K562 (cell line): ENCODE measurements around the gene SSR2. TPM values are rescaled to one million over a fixed set of nuclear protein-coding genes. Genes with fewer than 3 reads are reported as not detected.
A peak's percentile ranks its signal among the peaks of the same experiment; 100 is the strongest.

ENCODE experiments used
- BCOR ChIP-seq: fragments of 450-650 bp; IDR thresholded peaks from 2 replicates; pipeline ENCODE4 v1.6.1; 2016
- CEBPZ ChIP-seq: fragments of 150-350 bp; IDR thresholded peaks from 2 replicates; pipeline ENCODE4 v1.6.1; 2014; ENCODE audit warnings: low read depth, mild to moderate bottlenecking, low read length, borderline replicate concordance
- DPF2 ChIP-seq: fragments of 450-650 bp; IDR thresholded peaks from 2 replicates; pipeline ENCODE4 v1.6.1; 2016
- EP400 ChIP-seq: fragments of 450-650 bp; IDR thresholded peaks from 2 replicates; pipeline ENCODE4 v1.6.1; 2017; ENCODE audit warnings: antibody characterized with exemption, mild to moderate bottlenecking, moderate library complexity
- FOXJ2 ChIP-seq: fragments of 200-800 bp; sonication (Bioruptor generic); IDR thresholded peaks from 2 replicates; pipeline ENCODE4 v1.6.1; 2016; ENCODE audit warnings: missing genetic modification characterization, missing compliant biosample characterization
- FUS ChIP-seq: fragments of 200-400 bp; formaldehyde crosslinking; optimal IDR thresholded peaks from 2 replicates; pipeline ENCODE3; 2017; ENCODE audit warnings: low read depth, low read length
- GATA2 ChIP-seq: sonication (generic); formaldehyde crosslinking; IDR thresholded peaks from 2 replicates; pipeline ENCODE4 v1.4.0; 2020; ENCODE audit warnings: mild to moderate bottlenecking, missing genetic modification reagents
- KLF10 ChIP-seq: fragments of 250-450 bp; sonication (Bioruptor Pico); IDR thresholded peaks from 2 replicates; pipeline ENCODE4 v1.6.1; 2021; ENCODE audit warnings: matching md5 sums
- NR2C2 ChIP-seq, 2 experiments: fragments of 200-800 bp in 1 of 2; sonication (Bioruptor generic) in 1 of 2; sonication (generic) in 1 of 2; formaldehyde crosslinking in 1 of 2; IDR thresholded peaks; 2 replicates each; pipeline versions ENCODE4 v1.6.1 to v1.8.0; 2016 to 2022; ENCODE audit warnings: mild to moderate bottlenecking in 1 of 2, missing compliant biosample characterization in 1 of 2, missing genetic modification characterization in 1 of 2, missing genetic modification reagents in 1 of 2
- PHF21A ChIP-seq: fragments of 450-650 bp; IDR thresholded peaks from 2 replicates; pipeline ENCODE4 v1.6.1; 2017; ENCODE audit warnings: low read depth, borderline replicate concordance
- PYGO2 ChIP-seq: fragments of 450-650 bp; IDR thresholded peaks from 2 replicates; pipeline ENCODE4 v1.6.1; 2016; ENCODE audit warnings: mild to moderate bottlenecking, missing genetic modification characterization, moderate library complexity, missing compliant biosample characterization
- RAD21 ChIP-seq, 2 experiments: fragments of 250-450 bp in 1 of 2; fragments of 450-650 bp in 1 of 2; sonication (Bioruptor Pico) in 1 of 2; formaldehyde crosslinking in 1 of 2; IDR thresholded peaks in 1 of 2; conservative IDR thresholded peaks in 1 of 2; 2 replicates each; pipeline versions ENCODE4 v1.4.0 to v1.8.0; 2020 to 2022; ENCODE audit warnings: mild to moderate bottlenecking in 2 of 2, moderate library complexity in 1 of 2
- SMAD4 ChIP-seq: fragments of 250-450 bp; sonication (Bioruptor Pico); conservative IDR thresholded peaks from 2 replicates; pipeline ENCODE4 v1.8.0; 2021; ENCODE audit warnings: inconsistent platforms, mild to moderate bottlenecking, moderate library complexity
- USF1 ChIP-seq: sonication (generic); formaldehyde crosslinking; IDR thresholded peaks from 2 replicates; pipeline ENCODE4 v1.9.0; 2022; ENCODE audit warnings: mild to moderate bottlenecking, missing genetic modification reagents
- ZBED1 ChIP-seq: IDR thresholded peaks from 2 replicates; pipeline ENCODE4 v1.6.1; 2014
- ZKSCAN8 ChIP-seq: fragments of 200-800 bp; sonication (Bioruptor generic); IDR thresholded peaks from 2 replicates; pipeline ENCODE4 v1.6.1; 2016; ENCODE audit warnings: missing genetic modification characterization, missing compliant biosample characterization
- polyA plus RNA-seq, 8 experiments: library from polyadenylated mRNA; depleted of rRNA in 4 of 8; stranded (reverse) in 5 of 8; unstranded in 3 of 8; fragments of >200 nt; fragmentation: Nextera tagmentation in 2 of 8; fragmentation: Illumina TruSeq in 1 of 8; extraction: Ambion mirVana in 2 of 8; extraction: Trizol in 1 of 8; gene quantifications; 2 replicates each; pipeline versions ENCODE4 v1.2.1 to v1.2.3, GENCODE V29; 2011 to 2014; ENCODE audit warnings: inconsistent platforms in 1 of 8, missing spikeins in 1 of 8
- total RNA-seq, 7 experiments: library from RNA; depleted of rRNA in 6 of 7; stranded (reverse); fragments of >200 nt in 6 of 7; fragmentation: Illumina TruSeq in 2 of 7; extraction: Trizol in 2 of 7; gene quantifications; 2 replicates each; pipeline versions ENCODE4 v1.2.1 to v1.2.3, GENCODE V29; 2011 to 2021; ENCODE audit warnings: low replicate concordance in 1 of 7
- TF ChIP-seq, protein P1 (sequence below), 2 experiments: fragments of 450-650 bp in 1 of 2; IDR thresholded peaks; 2 replicates each; pipeline ENCODE4 v1.6.1; 2011 to 2017; ENCODE audit warnings: low read depth in 2 of 2, antibody characterized with exemption in 1 of 2, borderline replicate concordance in 1 of 2, low read length in 1 of 2, mild to moderate bottlenecking in 1 of 2, mixed read lengths in 1 of 2; ENCODE audit not compliant: control insufficient read depth in 1 of 2
- TF ChIP-seq, protein P2 (sequence below): sonication (generic); formaldehyde crosslinking; IDR thresholded peaks from 2 replicates; pipeline ENCODE4 v1.8.1; 2023; ENCODE audit warnings: mild to moderate bottlenecking, missing genetic modification reagents

Gene SSR2
- total and polyA plus RNA-seq, 9 of the 15 experiments (the other 6 are each of a cell fraction or from before 2014, with no cell fraction given): 161 to 411 (median 240) TPM

- TF ChIP-seq, protein P1, sequence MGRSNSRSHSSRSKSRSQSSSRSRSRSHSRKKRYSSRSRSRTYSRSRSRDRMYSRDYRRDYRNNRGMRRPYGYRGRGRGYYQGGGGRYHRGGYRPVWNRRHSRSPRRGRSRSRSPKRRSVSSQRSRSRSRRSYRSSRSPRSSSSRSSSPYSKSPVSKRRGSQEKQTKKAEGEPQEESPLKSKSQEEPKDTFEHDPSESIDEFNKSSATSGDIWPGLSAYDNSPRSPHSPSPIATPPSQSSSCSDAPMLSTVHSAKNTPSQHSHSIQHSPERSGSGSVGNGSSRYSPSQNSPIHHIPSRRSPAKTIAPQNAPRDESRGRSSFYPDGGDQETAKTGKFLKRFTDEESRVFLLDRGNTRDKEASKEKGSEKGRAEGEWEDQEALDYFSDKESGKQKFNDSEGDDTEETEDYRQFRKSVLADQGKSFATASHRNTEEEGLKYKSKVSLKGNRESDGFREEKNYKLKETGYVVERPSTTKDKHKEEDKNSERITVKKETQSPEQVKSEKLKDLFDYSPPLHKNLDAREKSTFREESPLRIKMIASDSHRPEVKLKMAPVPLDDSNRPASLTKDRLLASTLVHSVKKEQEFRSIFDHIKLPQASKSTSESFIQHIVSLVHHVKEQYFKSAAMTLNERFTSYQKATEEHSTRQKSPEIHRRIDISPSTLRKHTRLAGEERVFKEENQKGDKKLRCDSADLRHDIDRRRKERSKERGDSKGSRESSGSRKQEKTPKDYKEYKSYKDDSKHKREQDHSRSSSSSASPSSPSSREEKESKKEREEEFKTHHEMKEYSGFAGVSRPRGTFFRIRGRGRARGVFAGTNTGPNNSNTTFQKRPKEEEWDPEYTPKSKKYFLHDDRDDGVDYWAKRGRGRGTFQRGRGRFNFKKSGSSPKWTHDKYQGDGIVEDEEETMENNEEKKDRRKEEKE (IDR thresholded peaks at IDR 0.05; ENCODE audit: borderline replicate concordance in 1 of 2, control insufficient read depth in 1 of 2, low read depth in 2 of 2, low read length in 1 of 2): no peak
- TF ChIP-seq CEBPZ: no peak
- no peak for TF ChIP-seq PHF21A
- no peak for TF ChIP-seq RAD21 (CRISPR knock-in tag; conservative IDR thresholded peaks at IDR 0.05 in 1 of 2, IDR thresholded peaks at IDR 0.05 in 1 of 2)
- TF ChIP-seq PYGO2 (tag): no peak
- no peak for TF ChIP-seq FUS
- TF ChIP-seq BCOR: no peak
- TF ChIP-seq FOXJ2 (tag): no peak
- no peak for TF ChIP-seq GATA2 (CRISPR knock-in tag)
- no peak for TF ChIP-seq ZBED1
- no peak for TF ChIP-seq USF1 (CRISPR knock-in tag)
- TF ChIP-seq NR2C2 (CRISPR knock-in tag; IDR thresholded peaks at IDR 0.05): no peak
- TF ChIP-seq NR2C2 (tag; IDR thresholded peaks at IDR 0.05): peak; percentile 65; the same call in 1 of the 2 replicates
- no peak for TF ChIP-seq ZKSCAN8 (CRISPR knock-in tag)
- TF ChIP-seq, protein P2, sequence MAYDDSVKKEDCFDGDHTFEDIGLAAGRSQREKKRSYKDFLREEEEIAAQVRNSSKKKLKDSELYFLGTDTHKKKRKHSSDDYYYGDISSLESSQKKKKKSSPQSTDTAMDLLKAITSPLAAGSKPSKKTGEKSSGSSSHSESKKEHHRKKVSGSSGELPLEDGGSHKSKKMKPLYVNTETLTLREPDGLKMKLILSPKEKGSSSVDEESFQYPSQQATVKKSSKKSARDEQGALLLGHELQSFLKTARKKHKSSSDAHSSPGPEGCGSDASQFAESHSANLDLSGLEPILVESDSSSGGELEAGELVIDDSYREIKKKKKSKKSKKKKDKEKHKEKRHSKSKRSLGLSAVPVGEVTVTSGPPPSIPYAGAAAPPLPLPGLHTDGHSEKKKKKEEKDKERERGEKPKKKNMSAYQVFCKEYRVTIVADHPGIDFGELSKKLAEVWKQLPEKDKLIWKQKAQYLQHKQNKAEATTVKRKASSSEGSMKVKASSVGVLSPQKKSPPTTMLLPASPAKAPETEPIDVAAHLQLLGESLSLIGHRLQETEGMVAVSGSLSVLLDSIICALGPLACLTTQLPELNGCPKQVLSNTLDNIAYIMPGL: no peak
- peak; percentile 87 for TF ChIP-seq EP400
- no peak for TF ChIP-seq SMAD4 (CRISPR knock-in tag)
- TF ChIP-seq DPF2: no peak
- TF ChIP-seq KLF10 (CRISPR knock-in tag): no peak
These were observed at the start of gene SSR2 (continued) for GRCh38 chr1:156020293-156021092.
